ENCODE data around the gene HRAS.

- no peak for TF ChIP-seq POLR2A (IDR thresholded peaks at IDR 0.05)
- TF ChIP-seq, protein P1, sequence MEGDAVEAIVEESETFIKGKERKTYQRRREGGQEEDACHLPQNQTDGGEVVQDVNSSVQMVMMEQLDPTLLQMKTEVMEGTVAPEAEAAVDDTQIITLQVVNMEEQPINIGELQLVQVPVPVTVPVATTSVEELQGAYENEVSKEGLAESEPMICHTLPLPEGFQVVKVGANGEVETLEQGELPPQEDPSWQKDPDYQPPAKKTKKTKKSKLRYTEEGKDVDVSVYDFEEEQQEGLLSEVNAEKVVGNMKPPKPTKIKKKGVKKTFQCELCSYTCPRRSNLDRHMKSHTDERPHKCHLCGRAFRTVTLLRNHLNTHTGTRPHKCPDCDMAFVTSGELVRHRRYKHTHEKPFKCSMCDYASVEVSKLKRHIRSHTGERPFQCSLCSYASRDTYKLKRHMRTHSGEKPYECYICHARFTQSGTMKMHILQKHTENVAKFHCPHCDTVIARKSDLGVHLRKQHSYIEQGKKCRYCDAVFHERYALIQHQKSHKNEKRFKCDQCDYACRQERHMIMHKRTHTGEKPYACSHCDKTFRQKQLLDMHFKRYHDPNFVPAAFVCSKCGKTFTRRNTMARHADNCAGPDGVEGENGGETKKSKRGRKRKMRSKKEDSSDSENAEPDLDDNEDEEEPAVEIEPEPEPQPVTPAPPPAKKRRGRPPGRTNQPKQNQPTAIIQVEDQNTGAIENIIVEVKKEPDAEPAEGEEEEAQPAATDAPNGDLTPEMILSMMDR (IDR thresholded peaks at IDR 0.05 in 8 of 11, conservative IDR thresholded peaks at IDR 0.05 in 3 of 11), result peak; percentile 36 to 88 (median 67)
These were observed 19.3 kb upstream of the HRAS start for GRCh38 chr11:554428-555226.

Measured in spleen (tissue), 7 donors.